Activated T-cell treated with anti-CD3 and anti-CD28 coated beads, Interleukin-2, amount 50 U/mL, for 72 hours (primary cell): ENCODE measurements around the gene AHSA1. TPM values are rescaled to one million over a fixed set of nuclear protein-coding genes. Genes with fewer than 3 reads are reported as not detected.

ENCODE experiments used
- ATAC-seq, 2 donors: fragments of 150-1000 bp; cut with Tn5 transposase; replicated peaks in 1 of 2; 2 replicates each; pipeline ENCODE4 v1.10.0; 2021; ENCODE audit warnings: moderate library complexity in 2 of 2, mild to moderate bottlenecking in 1 of 2
- DNase-seq, 2 donors: peaks; one replicate each; pipeline ENCODE4 v3.0.0; 2021 to 2022; ENCODE audit warnings: mixed read lengths in 1 of 2
- H3K27ac Mint-ChIP-seq: one replicate; pipeline ENCODE4 v1.8.0; 2022; ENCODE audit warnings: mild to moderate bottlenecking, moderate library complexity, mixed read lengths
- H3K27me3 Mint-ChIP-seq: one replicate; pipeline ENCODE4 v1.8.0; 2022; ENCODE audit warnings: low read depth, mixed read lengths
- H3K36me3 Mint-ChIP-seq, 2 donors: one replicate each; pipeline ENCODE4 v1.8.0; 2022; ENCODE audit warnings: mixed read lengths in 2 of 2, mild to moderate bottlenecking in 1 of 2; ENCODE audit not compliant: insufficient read depth in 2 of 2
- H3K4me1 Mint-ChIP-seq: one replicate; pipeline ENCODE4 v1.8.0; 2022; ENCODE audit warnings: low read depth, mixed read lengths
- H3K4me3 Mint-ChIP-seq, 2 donors: one replicate each; pipeline ENCODE4 v1.8.0; 2022; ENCODE audit warnings: mild to moderate bottlenecking in 2 of 2, mixed read lengths in 2 of 2, moderate library complexity in 2 of 2
- H3K9me3 Mint-ChIP-seq, 2 donors: one replicate each; pipeline ENCODE4 v1.8.0; 2022; ENCODE audit warnings: mixed read lengths in 2 of 2
- total RNA-seq, 2 donors: library from RNA; stranded (reverse); gene quantifications; one replicate each; pipeline ENCODE4 v1.2.3, GENCODE V29; 2022

AHSA1 gene
- total RNA-seq, 2 donors from 2014 or later: 79.1 to 101 TPM

DNA sequence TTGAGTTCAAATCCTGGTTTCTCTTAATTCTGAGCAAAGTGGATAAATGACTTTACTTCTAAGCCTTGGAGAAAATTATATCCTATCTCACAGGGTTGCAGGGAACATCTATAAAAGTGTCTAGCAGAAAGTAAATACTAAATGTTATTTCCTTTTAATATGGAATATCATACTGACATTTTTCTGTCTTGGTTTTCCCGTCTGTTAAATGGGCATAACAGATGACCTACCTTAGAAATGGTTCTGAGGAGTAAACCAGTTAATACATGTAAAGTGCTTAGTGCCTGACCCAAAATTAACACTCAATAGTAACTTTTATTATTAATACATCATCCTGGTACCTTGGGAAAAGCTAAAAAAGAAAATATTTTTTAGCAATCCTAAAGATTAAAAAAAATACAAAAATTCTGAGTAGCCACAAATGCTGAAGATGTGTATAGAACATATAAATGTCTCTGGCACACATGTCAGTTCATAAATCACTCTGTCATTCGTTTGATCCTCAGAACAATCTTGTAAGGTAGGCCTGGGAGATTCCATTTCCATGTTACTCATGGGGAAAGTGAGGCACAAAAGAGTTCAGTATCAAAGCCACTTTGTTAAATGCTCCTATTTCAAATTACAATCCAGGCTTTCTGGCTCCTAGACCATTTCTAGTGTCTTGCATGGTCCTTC lies 1.8 kb upstream of the AHSA1 start:
- Mint-ChIP-seq H3K9me3 (no peaks in the 10 kb centered on the region), H3K4me3 (peak overlapping the region; percentile 97 to 100), H3K27me3 (no peaks in the 10 kb centered on the region), H3K36me3 (peaks cover 13 to 30% of the 10 kb centered on the region in 2 donors), H3K27ac (peak overlapping the region; percentile 100), H3K4me1 (peaks cover 33% of the 10 kb centered on the region)
- ATAC-seq (no peak), DNase-seq (no peak)

DNA sequence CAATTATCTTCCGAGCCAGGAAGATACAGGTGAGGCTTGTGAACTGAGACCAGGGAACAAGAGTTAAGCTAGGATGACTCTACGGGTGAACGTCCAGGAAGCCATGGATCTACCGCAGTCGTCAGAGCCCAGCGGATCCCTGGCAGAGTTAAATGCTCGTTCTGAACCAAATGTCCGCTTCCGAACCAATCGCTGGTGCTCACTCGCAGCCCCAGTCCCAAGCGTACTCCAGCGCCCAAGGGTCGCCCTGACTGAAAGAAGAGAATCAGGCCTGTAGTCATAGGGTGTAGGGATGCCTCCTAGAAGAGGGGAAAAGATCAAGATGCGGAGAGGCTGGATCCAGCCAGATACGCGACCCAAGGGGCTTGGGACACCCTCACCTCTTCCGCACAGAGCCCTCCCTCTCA lies 775 bp upstream of the AHSA1 start:
- peaks cover 19 to 34% of the 10 kb centered on the region in 2 donors for H3K36me3 Mint-ChIP-seq
- H3K4me1 Mint-ChIP-seq: peaks cover 42% of the 10 kb centered on the region
- H3K9me3 Mint-ChIP-seq: no peaks in the 10 kb centered on the region
- ATAC-seq (no peak), DNase-seq (no peak)
- H3K4me3 Mint-ChIP-seq: peak overlapping the region; percentile 97 to 100
- H3K27ac Mint-ChIP-seq: peak overlapping the region; percentile 100
- no peaks in the 10 kb centered on the region for H3K27me3 Mint-ChIP-seq

DNA sequence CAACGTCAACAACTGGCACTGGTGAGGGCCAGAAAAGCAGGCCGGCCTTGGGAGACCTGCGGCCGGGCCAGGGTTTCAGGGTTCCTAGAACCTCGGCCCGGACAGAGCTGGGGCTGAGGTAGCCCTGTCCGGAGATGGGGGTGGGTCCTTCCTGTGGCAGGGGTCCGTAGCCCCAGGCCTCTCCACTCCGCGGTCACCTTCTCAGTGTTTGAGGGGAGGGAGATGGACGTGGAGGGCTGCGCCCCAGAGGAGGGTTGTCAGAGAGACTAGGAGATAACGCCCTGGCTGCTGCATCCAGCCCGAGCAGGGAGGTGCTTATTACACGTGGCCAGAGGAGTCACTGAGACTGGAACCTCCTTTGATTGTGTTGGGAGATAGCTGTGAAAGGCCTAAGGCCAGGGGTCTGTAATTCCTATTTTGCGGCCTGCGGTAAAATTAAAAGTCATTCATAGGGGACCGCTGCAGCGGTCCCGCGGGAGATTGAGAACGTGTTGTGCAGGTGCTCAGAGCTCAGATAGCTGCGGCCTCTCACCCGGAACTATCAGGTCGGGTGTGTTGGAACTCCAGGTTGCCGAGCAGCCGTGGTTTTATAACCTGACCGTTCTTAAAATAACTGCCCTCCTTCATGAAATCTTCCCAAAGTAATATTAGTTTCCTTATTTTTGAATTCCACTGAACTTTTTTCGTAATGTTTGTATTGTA lies 507 bp downstream of the AHSA1 start:
- peak; percentile 13 to 14 for ATAC-seq
- H3K4me1 Mint-ChIP-seq: peaks cover 42% of the 10 kb centered on the region

DNA sequence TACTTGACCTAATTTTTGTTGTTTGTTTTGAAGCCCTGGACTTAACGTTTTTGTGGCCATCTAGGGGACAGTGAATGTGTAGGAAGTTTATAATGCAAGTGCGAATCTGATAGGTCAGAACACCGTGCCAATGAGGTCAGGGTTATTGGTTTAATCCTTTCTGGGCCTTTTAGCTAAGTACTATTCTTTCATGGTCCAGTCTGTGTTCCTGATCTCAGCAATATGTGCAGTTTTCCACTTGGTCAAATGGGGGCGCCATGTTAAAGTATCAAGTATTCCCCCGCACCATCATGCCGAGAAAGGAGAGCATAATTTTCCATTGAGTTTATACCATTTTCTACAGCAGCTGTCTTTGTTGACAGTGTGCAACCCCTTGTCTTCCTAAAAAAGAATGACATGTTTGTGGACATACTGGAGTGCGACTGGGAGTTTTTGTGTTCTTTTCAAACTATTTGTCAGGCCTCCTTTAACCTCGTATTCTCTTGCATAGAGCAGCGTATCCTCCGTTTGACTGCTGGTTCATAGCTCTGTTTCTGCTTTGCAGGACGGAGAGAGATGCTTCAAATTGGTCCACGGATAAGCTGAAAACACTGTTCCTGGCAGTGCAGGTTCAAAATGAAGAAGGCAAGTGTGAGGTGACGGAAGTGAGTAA lies 1.3 kb downstream of the AHSA1 start:
- Mint-ChIP-seq H3K36me3 (peaks cover 19 to 35% of the 10 kb centered on the region in 2 donors), H3K9me3 (no peaks in the 10 kb centered on the region), H3K27me3 (no peaks in the 10 kb centered on the region), H3K4me3 (peak overlapping the region; percentile 97 to 100), H3K4me1 (peaks cover 42% of the 10 kb centered on the region), H3K27ac (peak overlapping the region; percentile 100)
- DNase-seq: peak; percentile 76 to 78
- no peak for ATAC-seq

More for the DNA sequence above, 507 bp downstream of the AHSA1 start:
- H3K27me3 Mint-ChIP-seq: no peaks in the 10 kb centered on the region
- peaks cover 19 to 33% of the 10 kb centered on the region in 2 donors for H3K36me3 Mint-ChIP-seq
- peak; percentile 34 to 40 for DNase-seq
- H3K4me3 Mint-ChIP-seq: peak overlapping the region; percentile 97 to 100
- H3K9me3 Mint-ChIP-seq: no peaks in the 10 kb centered on the region
- H3K27ac Mint-ChIP-seq: peak overlapping the region; percentile 100

DNA sequence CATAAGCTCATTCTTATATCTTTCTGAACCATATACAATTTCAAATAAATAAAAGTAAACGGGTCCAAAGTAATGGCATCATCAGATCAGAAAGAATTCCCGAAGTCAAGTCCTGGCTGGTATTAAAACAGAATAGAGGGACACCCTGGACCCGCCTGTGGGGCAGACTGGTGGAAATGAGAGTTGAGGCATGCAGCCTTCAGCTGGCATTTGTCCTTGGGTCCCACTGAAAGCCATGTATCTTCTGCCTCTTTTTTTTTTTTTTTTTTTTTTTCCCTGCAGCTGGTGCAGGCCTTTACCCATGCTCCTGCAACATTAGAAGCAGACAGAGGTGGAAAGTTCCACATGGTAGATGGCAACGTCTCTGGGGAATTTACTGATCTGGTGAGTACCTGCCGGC lies 9.9 kb downstream of the AHSA1 start:
- Mint-ChIP-seq H3K36me3 (peaks cover 3 to 27% of the 10 kb centered on the region in 2 donors), H3K4me1 (no peaks in the 10 kb centered on the region), H3K27me3 (no peaks in the 10 kb centered on the region), H3K4me3 (no peak overlapping the region), H3K9me3 (no peaks in the 10 kb centered on the region), H3K27ac (no peak overlapping the region)
- DNase-seq (no peak), ATAC-seq (no peak)

DNA sequence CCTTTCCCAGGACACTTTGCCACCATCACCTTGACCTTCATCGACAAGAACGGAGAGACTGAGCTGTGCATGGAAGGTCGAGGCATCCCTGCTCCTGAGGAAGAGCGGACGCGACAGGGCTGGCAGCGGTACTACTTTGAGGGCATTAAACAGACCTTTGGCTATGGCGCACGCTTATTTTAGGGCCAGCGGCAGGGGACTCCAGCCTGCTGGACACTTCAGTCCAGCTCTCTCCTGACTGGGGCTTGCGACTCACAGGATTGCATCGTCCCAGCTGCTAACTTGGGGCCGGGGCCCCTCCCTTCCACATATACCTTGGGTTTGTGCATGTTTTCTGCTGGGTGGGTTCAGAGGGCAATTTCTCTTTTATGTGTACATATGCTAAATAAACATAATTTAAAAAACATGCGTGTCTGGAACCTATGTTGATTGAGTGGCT lies 11.2 kb downstream of the AHSA1 start:
- no peaks in the 10 kb centered on the region for H3K9me3 Mint-ChIP-seq
- no peaks in the 10 kb centered on the region for H3K4me1 Mint-ChIP-seq
- ATAC-seq: no peak
- no peak overlapping the region for H3K4me3 Mint-ChIP-seq
- H3K27ac Mint-ChIP-seq: no peak overlapping the region
- no peak for DNase-seq
- H3K27me3 Mint-ChIP-seq: no peaks in the 10 kb centered on the region
- H3K36me3 Mint-ChIP-seq: peaks cover 3 to 25% of the 10 kb centered on the region in 2 donors

DNA sequence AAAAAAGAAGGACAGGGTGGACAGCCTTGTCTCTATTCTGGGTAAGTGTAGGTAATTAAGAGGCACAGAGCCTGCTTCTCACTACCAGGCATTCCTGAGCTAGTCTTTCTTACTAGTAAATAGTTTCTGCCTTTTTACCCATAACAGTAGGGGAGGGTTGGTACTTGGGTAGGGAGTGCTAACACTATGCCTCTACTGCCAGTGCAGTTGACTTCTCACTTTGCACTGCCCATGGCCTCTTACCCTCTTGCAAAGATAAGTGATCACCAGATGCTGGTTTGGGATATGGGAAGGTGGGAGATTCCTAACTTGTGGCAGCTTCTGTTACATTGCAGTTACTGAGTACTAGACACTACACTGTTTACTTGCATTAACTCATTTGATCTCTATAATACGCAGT lies 11.6 kb downstream of the AHSA1 start:
- Mint-ChIP-seq H3K27ac (no peak overlapping the region), H3K9me3 (no peaks in the 10 kb centered on the region), H3K27me3 (no peaks in the 10 kb centered on the region), H3K4me1 (no peaks in the 10 kb centered on the region), H3K4me3 (no peak overlapping the region), H3K36me3 (peaks cover 3 to 23% of the 10 kb centered on the region in 2 donors)
- DNase-seq (no peak), ATAC-seq (no peak)

DNA sequence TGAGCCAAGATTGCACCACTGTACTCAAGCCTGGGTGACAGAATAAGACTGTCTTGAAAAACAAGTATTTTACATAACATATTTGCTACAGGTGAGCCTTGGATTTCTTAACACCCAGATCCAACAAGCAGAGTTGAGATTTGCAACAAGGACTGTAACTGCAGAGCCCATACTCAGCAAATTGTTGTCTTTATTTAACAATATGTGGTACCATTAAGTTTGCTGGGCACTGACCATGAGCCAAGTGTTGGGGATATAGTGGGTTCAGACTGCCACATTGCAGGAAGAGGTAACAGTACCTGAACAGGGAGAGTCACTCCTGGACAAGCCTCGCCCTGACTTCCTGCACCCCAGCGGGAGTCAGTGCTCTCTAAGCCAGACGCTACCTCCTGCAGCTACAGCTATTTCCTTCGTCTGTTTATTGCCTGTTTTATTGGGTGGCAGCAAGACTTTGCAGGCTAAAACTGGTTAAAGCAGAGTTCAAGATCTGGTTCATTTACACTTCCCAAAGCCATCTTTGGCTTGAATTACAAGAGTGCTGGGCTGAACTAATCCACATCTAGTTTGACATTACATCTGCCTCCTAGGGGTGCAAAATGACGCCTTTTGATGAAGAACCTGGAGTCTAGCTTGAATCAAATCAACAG lies 12.5 kb downstream of the AHSA1 start:
- Mint-ChIP-seq H3K27me3 (no peaks in the 10 kb centered on the region), H3K9me3 (no peaks in the 10 kb centered on the region), H3K4me3 (no peak overlapping the region), H3K36me3 (peaks cover 3 to 20% of the 10 kb centered on the region in 2 donors), H3K4me1 (no peaks in the 10 kb centered on the region), H3K27ac (no peak overlapping the region)
- DNase-seq (no peak), ATAC-seq (no peak)

DNA sequence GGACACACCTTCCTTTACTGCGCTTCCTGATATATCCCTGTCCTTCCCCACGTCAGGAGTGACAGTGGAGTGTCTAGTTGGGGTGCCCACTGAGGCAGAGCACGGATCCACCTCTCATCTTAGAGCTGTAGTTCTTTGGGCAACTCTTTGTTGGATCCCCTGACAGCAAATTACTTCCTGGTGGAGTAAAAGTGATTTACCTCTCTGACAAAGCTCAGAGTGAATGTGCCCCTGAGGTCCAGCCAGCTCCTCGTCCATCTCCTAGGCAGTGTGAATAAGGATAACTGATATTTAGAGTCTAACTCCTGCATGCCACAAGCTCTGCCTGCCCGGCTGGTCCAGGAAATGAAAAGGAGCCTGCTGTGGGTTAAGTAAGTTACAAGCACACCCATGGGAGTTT lies 16.0 kb downstream of the AHSA1 start:
- H3K4me3 Mint-ChIP-seq: no peak overlapping the region
- ATAC-seq: no peak
- peaks cover under 1 to 5% of the 10 kb centered on the region in 2 donors for H3K36me3 Mint-ChIP-seq
- no peak for DNase-seq
- no peaks in the 10 kb centered on the region for H3K4me1 Mint-ChIP-seq
- H3K9me3 Mint-ChIP-seq: no peaks in the 10 kb centered on the region
- H3K27me3 Mint-ChIP-seq: no peaks in the 10 kb centered on the region
- no peak overlapping the region for H3K27ac Mint-ChIP-seq

DNA sequence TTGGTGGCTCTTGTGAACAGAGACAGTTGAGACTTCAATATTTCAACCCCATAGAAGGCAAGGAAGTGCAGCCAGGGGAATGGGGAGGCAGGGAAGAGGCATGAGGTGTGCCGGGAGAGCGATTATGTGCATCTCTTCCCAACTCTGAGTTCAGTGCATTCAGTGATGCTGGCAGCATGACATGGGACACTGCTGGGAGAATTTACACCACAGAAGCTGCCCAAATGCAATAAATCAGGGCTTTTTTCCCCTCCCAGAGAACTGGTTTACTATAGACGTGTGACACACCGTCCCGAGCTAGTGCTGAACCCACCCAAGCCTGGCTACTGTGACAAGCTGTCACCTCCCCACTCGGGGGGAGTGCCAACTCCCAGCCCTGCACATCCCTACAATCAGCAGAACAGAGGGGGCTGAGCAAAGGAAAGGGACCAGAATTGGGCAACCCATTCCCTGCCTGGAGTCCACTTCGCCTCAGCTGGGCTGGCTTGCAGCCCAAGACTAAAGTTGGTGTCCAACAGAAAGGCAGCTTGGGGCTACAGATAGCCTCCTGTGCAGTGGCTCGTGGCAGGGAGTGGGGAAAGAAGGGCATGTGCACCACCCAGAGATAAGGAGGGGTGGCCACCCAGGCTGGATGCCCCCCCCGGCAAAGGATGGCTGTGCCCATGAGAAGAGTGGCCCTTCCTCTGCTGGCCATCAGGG lies 16.7 kb downstream of the AHSA1 start:
- Mint-ChIP-seq H3K4me1 (no peaks in the 10 kb centered on the region), H3K27me3 (no peaks in the 10 kb centered on the region), H3K36me3 (no peaks in the 10 kb centered on the region), H3K27ac (no peak overlapping the region), H3K9me3 (no peaks in the 10 kb centered on the region), H3K4me3 (no peak overlapping the region)
- ATAC-seq: no peak
- DNase-seq: no peak

DNA sequence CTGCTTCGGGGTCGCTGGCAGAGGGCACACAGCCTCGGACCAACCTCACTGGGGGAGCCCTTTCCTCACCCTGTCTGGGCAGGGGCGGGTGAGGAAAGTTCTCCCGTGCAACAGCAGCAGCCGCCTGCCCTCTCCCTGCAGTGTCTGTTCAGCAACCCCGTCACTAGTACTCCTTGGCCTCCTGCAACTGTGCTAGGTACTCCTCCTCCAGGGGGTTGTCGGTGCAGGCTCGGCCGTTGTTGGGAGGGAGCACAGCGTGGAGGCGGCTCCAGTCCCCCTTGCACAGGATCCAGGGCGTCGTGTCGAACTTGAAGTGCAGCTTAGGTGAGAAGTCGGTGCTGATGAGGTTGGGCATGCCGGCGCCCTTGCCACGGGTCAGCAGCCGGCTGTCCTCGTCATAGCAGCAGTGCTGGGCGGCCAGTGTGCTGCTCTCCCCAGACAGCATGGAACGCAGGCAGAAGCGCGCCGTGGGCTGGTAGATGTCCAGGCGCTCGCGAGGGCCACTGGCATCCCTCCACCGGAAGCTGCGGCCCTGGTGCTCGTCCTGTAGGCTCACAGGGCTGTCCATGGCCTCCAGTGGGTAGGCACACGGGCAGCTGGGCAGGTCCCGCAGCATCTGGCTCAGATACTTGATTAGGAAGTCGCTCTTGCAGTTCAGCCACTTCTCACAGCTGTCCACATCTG lies 17.7 kb downstream of the AHSA1 start:
- Mint-ChIP-seq H3K4me3 (no peak overlapping the region), H3K27ac (no peak overlapping the region), H3K27me3 (no peaks in the 10 kb centered on the region), H3K9me3 (no peaks in the 10 kb centered on the region), H3K4me1 (no peaks in the 10 kb centered on the region), H3K36me3 (no peaks in the 10 kb centered on the region)
- ATAC-seq (no peak), DNase-seq (no peak)

DNA sequence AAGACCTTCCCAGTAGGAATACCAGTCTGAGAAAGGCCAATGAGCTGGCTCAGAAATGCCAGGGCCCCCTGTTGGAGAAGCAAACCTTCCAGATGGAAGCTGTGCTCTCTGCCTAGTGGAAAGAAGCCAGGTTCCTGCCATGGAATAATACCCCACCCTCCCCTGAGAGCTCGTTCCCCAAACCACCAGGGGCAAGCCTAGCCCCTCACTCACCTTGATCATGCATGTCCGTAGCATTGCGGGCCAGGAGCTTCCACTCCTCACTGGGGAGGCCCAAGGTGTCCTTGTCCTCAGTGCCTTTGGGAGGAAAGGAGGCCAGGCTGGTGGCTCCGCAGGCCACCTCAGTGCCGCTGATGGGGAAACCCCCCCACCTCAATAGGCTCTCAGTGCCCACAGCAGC lies 20.1 kb downstream of the AHSA1 start:
- H3K27ac Mint-ChIP-seq: no peak overlapping the region
- no peaks in the 10 kb centered on the region for H3K36me3 Mint-ChIP-seq
- ATAC-seq (no peak), DNase-seq (no peak)
- H3K4me3 Mint-ChIP-seq: no peak overlapping the region
- no peaks in the 10 kb centered on the region for H3K27me3 Mint-ChIP-seq
- no peaks in the 10 kb centered on the region for H3K9me3 Mint-ChIP-seq
- no peaks in the 10 kb centered on the region for H3K4me1 Mint-ChIP-seq
